HG02763 (cell line): ENCODE data around the gene TNNI3K.

Experiments used
- ATAC-seq: cut with Tn5 transposase; IDR thresholded peaks from one replicate; pipeline ENCODE4 v1.9.1; 2021; ENCODE audit warnings: mild to moderate bottlenecking, moderate library complexity; ENCODE audit not compliant: unreplicated experiment

Gene TNNI3K

GRCh38 chr1:74496669-74497068 is 261.5 kb downstream of the TNNI3K start:
- no peak for ATAC-seq

- no peak for ATAC-seq
Observed at GRCh38 chr1:74498901-74499300, 263.7 kb downstream of the TNNI3K start.

GRCh38 chr1:74502432-74502831 is 267.2 kb downstream of the TNNI3K start:
- no peak for ATAC-seq

- no peak for ATAC-seq
Observed at GRCh38 chr1:74502858-74503257, 267.7 kb downstream of the TNNI3K start.

- no peak for ATAC-seq
Observed at GRCh38 chr1:74504125-74504932, 269.1 kb downstream of the TNNI3K start.

GRCh38 chr1:74504933-74505512 is 269.8 kb downstream of the TNNI3K start:
- no peak for ATAC-seq

GRCh38 chr1:74505928-74506710 is 270.9 kb downstream of the TNNI3K start:
- no peak for ATAC-seq

- ATAC-seq = no peak
Observed at GRCh38 chr1:74508449-74508848, 273.3 kb downstream of the TNNI3K start.

- no peak for ATAC-seq
Observed at GRCh38 chr1:74512170-74512915, 277.2 kb downstream of the TNNI3K start, which contains the start of gene LRRC53. Gene LRRC53 (minus strand): TSS chr1:74512611. CDS start chr1:74483349, 29,262 bp downstream.

- no peak for ATAC-seq
Observed at GRCh38 chr1:74513411-74514300, 278.5 kb downstream of the TNNI3K start.

- peak; percentile 62 for ATAC-seq
Observed at GRCh38 chr1:74517599-74518051, 282.4 kb downstream of the TNNI3K start.

- no peak for ATAC-seq
Observed at GRCh38 chr1:74522148-74522547, 287.0 kb downstream of the TNNI3K start.

GRCh38 chr1:74523873-74524480 is 288.8 kb downstream of the TNNI3K start:
- no peak for ATAC-seq

GRCh38 chr1:74526708-74527107 is 291.5 kb downstream of the TNNI3K start:
- ATAC-seq = no peak

- ATAC-seq = no peak
Observed at GRCh38 chr1:74528123-74528522, 292.9 kb downstream of the TNNI3K start.

- ATAC-seq = no peak
Observed at GRCh38 chr1:74530892-74531291, 295.7 kb downstream of the TNNI3K start.

- no peak for ATAC-seq
Observed at GRCh38 chr1:74531796-74532195, 296.6 kb downstream of the TNNI3K start.

- ATAC-seq = no peak
Observed at GRCh38 chr1:74534241-74534640, 299.1 kb downstream of the TNNI3K start.

GRCh38 chr1:74545821-74546220 is 310.6 kb downstream of the TNNI3K start:
- no peak for ATAC-seq
